Esophagus muscularis mucosa (tissue), 3 donors: ENCODE measurements around the gene LPCAT1.

Source experiments
- CTCF ChIP-seq, 3 experiments: fragments of 200-600 bp in 2 of 3; fragments of 450-650 bp in 1 of 3; sonication (generic) in 2 of 3; IDR thresholded peaks; one replicate each; pipeline ENCODE4 v1.5.1; 2017 to 2019; ENCODE audit warnings: antibody characterized with exemption in 3 of 3, mild to moderate bottlenecking in 2 of 3, moderate library complexity in 1 of 3
- POLR2A ChIP-seq: fragments of 450-650 bp; IDR thresholded peaks from one replicate; pipeline ENCODE4 v1.6.1; 2017; ENCODE audit warnings: antibody characterized with exemption, moderate library complexity, mild to moderate bottlenecking, low read depth
- POLR2AphosphoS5 ChIP-seq, 2 donors: sonication (generic); formaldehyde crosslinking; IDR thresholded peaks; one replicate each; pipeline ENCODE4 v1.6.1; 2017; ENCODE audit warnings: antibody characterized with exemption in 2 of 2

- TF ChIP-seq POLR2AphosphoS5 (IDR thresholded peaks at IDR 0.05) (no peak), CTCF (IDR thresholded peaks at IDR 0.05) (no peak), POLR2A (no peak)
Measured at GRCh38 chr5:1493413-1493812, 30.3 kb downstream of the LPCAT1 start.
